Left ventricle myocardium inferior (tissue), 1 donor: ENCODE data around the gene PGM5. TPM values are rescaled to one million over a fixed set of nuclear protein-coding genes. Genes with fewer than 3 reads are reported as not detected.
A peak's percentile ranks its signal among the peaks of the same experiment; 100 is the strongest.
"Not testable (repeated sequence)": the region's sequence is repeated elsewhere in the genome, so short reads cannot be mapped to it uniquely, and the experiment has no call there.

ENCODE experiments used
- DNase-seq: peaks from one replicate; pipeline ENCODE4 v3.0.0-alpha.2; 2020
- H3K27ac ChIP-seq: fragments of 200-600 bp; replicated peaks from 2 replicates; pipeline ENCODE4 v1.8.0; 2021
- H3K27me3 ChIP-seq: fragments of 200-600 bp; 2 replicates; pipeline ENCODE4 v1.8.0; 2021; ENCODE audit warnings: low read depth
- H3K36me3 ChIP-seq: fragments of 200-600 bp; 2 replicates; pipeline ENCODE4 v1.8.0; 2021
- H3K4me1 ChIP-seq: fragments of 200-600 bp; 2 replicates; pipeline ENCODE4 v1.8.0; 2021
- H3K4me3 ChIP-seq: fragments of 200-600 bp; 2 replicates; pipeline ENCODE4 v1.8.0; 2021; ENCODE audit warnings: mild to moderate bottlenecking, moderate library complexity
- H3K9me3 ChIP-seq: fragments of 200-600 bp; replicated peaks from 2 replicates; pipeline ENCODE4 v1.8.0; 2021
- intact Hi-C: fragments of 100-400 bp; cut with micrococcal nuclease; formaldehyde crosslinking; loops from one replicate; pipeline ENCODE4 v1.11.0; 2022
- total RNA-seq: library from RNA; stranded (reverse); fragmentation: NEBNext Ultra II Directional; extraction: Animal tissue kit (Norgen Biotek cat#: 25700); gene quantifications from one replicate; pipeline ENCODE4 v1.2.1, GENCODE V29; 2021
- TF ChIP-seq, protein P1 (sequence below): fragments of 200-600 bp; IDR thresholded peaks from 2 replicates; pipeline ENCODE4 v1.8.0; 2021; ENCODE audit warnings: antibody characterized with exemption, mild to moderate bottlenecking, borderline replicate concordance
- donor health status: DM: no; HTN: yes; CAD: no; lungs with severe emphysema.

Gene PGM5
- total RNA-seq, 1 donor from 2014 or later, result 190 TPM

DNA sequence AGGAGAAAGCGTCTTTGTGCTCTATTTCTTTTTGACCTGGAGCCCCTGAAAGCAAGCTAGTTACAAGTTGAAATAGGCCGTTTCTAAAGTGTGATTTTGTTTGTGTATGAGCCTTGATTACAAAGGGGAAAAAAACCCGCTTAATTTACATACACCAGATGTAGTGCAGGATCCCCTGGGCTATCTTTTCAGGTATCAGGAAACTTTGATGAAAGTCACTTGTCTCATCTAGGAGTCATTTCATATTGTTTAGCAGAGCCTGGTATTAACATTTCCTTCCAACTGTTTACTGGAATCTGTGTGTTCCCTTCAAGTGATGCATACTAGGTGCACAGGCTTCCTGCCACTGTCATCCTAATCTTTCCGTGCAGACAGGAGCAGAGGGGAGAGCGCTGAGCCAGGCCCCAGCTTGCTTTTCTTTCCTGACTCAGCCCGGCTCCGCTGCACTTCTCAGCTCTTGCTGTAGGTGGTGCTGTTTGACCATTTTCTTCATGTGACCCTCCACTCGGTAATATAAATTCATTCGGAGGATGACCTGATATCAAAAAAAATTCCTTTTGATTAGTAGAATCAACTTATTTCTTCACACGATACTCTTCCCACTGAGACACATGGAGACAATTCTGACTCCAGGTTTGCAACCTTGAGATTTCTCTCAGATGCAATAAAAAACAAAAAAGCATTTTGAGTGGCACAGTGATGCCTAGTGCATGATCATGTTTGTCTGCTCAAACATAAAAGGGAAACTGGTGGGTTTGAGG is 14.0 kb upstream of the PGM5 start:
- H3K9me3 ChIP-seq, H3K36me3 ChIP-seq, DNase-seq, H3K4me3 ChIP-seq, H3K27me3 ChIP-seq, H3K4me1 ChIP-seq, intact Hi-C loops, H3K27ac ChIP-seq: not testable (repeated sequence)
- TF ChIP-seq, protein P1, sequence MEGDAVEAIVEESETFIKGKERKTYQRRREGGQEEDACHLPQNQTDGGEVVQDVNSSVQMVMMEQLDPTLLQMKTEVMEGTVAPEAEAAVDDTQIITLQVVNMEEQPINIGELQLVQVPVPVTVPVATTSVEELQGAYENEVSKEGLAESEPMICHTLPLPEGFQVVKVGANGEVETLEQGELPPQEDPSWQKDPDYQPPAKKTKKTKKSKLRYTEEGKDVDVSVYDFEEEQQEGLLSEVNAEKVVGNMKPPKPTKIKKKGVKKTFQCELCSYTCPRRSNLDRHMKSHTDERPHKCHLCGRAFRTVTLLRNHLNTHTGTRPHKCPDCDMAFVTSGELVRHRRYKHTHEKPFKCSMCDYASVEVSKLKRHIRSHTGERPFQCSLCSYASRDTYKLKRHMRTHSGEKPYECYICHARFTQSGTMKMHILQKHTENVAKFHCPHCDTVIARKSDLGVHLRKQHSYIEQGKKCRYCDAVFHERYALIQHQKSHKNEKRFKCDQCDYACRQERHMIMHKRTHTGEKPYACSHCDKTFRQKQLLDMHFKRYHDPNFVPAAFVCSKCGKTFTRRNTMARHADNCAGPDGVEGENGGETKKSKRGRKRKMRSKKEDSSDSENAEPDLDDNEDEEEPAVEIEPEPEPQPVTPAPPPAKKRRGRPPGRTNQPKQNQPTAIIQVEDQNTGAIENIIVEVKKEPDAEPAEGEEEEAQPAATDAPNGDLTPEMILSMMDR, result peak; percentile 47

DNA sequence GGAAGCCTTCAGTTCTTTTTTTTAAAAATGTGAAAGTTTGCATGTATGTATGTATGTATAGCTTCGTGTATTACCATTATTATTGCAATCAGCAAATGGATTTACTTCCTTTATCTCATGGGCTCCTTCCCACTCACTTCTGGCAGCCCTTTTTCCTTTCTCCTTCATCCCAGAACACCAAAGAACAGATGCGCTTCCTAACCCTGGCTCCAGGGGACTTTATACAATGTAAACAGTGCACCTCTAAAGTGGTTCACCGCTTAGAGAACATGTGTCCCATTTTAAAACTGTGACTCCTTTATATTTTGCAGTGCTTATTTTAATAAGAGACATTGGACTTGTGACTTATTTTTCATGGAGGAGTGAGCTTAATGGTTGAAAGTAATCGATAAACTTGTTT is 13.2 kb upstream of the PGM5 start:
- intact Hi-C loops, H3K4me1 ChIP-seq, H3K27ac ChIP-seq, H3K4me3 ChIP-seq, H3K9me3 ChIP-seq, H3K27me3 ChIP-seq, H3K36me3 ChIP-seq, DNase-seq: not testable (repeated sequence)

DNA sequence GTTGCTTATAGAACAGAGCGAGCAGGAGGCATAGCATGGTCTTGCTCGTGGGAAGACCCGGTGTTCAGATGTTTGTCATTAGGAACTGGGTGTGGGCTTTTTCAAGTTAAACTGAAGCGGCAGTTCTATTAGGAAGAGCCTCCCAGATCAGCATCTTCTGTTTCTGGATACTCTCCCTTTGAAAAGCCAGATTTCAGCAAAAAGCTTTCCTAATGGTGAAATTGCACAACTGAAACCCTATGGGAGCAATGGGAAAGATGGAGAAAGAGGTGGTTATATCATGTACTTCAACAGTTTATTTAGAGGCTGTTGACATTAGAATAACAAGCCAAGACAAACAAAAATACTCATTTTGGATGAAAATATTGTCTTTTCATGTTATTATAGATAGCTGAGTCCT is 12.4 kb upstream of the PGM5 start:
- intact Hi-C loops, H3K27ac ChIP-seq, H3K4me1 ChIP-seq, H3K4me3 ChIP-seq, H3K27me3 ChIP-seq, H3K36me3 ChIP-seq, DNase-seq, H3K9me3 ChIP-seq: not testable (repeated sequence)

DNA sequence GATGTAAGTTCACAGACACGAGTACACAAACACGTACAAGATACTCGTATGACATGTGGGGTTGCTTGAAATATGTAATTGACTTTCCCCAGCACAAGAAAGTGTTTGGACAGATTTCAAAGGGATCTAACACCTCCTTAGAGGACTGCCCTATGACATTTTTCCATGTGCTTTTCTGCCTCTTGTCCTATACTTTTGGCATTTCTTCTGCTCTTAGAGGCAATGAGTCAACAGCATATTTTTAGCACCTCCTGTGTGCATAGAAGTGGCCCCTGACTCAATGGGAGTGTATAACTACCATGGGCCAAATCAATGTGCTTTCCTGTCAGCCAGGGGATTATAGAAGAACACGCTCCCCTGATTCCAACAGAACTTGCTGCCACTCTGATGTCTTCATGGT is 4.7 kb upstream of the PGM5 start:
- H3K36me3 ChIP-seq, H3K4me3 ChIP-seq, H3K27ac ChIP-seq, intact Hi-C loops, H3K9me3 ChIP-seq, H3K27me3 ChIP-seq, H3K4me1 ChIP-seq, DNase-seq: not testable (repeated sequence)

DNA sequence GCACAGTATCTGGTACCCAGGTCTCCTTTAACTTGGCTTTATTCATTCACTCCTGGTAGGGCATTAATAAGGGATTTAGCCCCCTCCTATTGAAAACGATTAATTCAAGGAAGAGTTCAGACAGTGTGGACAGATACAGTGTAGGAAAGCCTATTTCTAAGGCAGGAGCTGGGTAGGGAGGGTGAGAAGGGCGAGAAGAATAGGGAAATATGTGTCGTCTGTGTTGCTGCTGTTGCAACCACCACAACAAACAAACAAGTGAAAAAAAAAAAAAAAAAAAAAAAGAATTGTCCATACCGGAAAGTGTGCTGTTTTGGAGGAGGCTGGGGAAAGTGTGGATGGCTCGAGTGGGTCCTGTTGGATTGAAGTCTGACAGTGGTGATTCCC is 425 bp upstream of the PGM5 start:
- intact Hi-C loops, H3K9me3 ChIP-seq, DNase-seq, H3K36me3 ChIP-seq, H3K27me3 ChIP-seq: not testable (repeated sequence)
- Histone ChIP-seq H3K4me1 (peaks cover 24% of the 10 kb centered on the region), H3K27ac (peak overlapping the region; percentile 94), H3K4me3 (peak overlapping the region; percentile 77)

DNA sequence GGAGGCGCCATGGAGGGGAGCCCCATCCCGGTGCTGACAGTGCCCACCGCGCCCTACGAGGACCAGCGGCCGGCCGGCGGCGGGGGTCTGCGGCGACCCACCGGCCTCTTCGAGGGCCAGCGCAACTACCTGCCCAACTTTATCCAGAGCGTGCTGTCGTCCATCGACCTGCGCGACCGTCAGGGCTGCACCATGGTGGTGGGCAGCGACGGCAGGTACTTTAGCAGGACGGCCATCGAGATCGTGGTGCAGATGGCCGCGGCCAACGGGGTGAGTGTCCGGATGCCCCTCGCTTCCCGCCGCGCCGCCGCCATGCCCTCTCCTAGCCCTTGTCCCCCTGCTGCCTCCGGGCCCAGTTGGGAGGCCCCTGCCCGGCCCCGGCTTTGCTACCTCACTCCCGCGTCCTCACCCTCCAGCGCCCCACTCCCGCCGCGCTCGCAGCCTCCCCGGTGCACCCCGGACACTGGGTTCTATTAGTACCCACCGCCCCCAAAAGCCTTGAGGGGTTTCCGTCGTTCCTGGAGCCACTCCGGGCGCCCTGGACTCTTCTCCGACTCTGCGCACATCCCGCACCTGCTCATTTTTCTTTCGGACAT is 806 bp downstream of the PGM5 start:
- Histone ChIP-seq H3K27ac (peak overlapping the region; percentile 94), H3K4me1 (peaks cover 26% of the 10 kb centered on the region), H3K4me3 (peak overlapping the region; percentile 77)
- DNase-seq, result peak; percentile 25
- H3K27me3 ChIP-seq, H3K36me3 ChIP-seq, H3K9me3 ChIP-seq, intact Hi-C loops: not testable (repeated sequence)

DNA sequence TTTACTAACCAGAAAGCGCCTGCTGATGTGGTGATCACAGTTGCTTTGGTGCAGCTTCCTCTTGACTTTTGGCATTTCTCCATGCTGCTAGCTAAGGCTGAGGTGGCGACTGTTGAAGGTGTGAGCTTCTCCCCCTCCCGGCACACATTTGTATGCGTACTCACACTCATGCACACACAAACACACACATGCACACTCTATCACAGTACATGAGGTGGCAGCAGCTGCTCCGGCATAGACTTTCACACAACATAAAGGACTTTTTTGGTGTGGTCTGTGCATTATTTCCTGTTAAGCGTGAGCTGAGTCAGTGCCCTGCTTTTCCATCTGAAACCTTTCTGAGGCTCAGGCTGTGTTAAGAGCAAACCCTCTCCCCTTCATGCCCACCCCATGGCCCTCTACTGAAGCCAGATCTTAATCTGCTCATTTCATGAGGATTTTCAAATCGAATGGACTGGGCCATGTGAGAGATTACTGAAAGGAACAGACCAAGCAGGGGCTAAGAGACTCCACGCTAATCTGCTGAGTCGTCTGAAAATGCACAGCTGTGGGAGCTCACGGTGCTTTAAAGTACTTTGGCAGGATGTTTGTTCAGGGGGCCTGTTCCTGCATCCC is 10.6 kb downstream of the PGM5 start:
- Histone ChIP-seq H3K4me1 (peaks cover 10% of the 10 kb centered on the region), H3K27ac (peak overlapping the region; percentile 23), H3K36me3 (peaks cover 13% of the 10 kb centered on the region)
- H3K9me3 ChIP-seq, H3K27me3 ChIP-seq, H3K4me3 ChIP-seq, DNase-seq, intact Hi-C loops: not testable (repeated sequence)

DNA sequence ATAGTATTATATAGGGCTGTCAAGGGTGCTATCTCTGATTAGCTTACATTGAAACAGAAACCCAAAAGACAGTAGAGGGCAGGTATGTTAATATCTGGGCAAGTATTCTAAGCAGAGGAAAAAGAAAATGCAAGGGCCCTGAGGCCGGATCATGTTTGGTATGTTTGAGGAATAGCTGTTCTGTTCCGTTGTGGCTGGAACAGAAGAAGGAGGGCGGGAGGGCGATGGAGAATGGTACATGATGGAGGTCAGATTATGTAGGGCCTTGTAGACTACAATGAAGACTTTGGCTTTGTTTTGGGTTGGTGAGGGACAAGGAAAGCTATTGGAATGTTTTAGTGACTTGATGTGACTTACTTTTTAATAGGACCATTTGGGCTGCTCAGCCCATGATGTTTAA is 19.4 kb downstream of the PGM5 start:
- intact Hi-C loops, H3K27ac ChIP-seq, H3K4me3 ChIP-seq, DNase-seq, H3K9me3 ChIP-seq, H3K27me3 ChIP-seq, H3K4me1 ChIP-seq: not testable (repeated sequence)
- peaks cover 37% of the 10 kb centered on the region for H3K36me3 ChIP-seq

DNA sequence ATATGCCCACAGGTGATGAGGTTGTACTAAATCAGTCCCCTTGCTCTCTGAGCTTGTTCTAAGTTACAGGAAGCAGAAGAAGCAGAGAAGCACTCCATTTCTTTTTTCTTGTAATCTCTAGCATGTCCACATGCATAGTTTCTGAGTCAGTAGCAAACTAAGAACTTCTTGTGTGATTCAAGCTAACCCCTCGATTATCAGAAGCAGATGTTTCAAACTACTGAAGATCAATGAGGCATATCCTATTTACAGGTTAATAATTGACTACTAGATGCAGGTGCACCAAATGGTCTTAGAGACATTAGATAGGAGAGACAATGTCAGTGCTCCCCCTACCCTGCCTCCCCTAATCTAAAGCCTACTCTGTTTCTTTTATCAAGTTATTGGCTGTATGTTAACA is 21.3 kb downstream of the PGM5 start:
- H3K4me1 ChIP-seq, H3K27me3 ChIP-seq, H3K4me3 ChIP-seq, intact Hi-C loops, DNase-seq, H3K27ac ChIP-seq, H3K9me3 ChIP-seq: not testable (repeated sequence)
- H3K36me3 ChIP-seq, result peaks cover 40% of the 10 kb centered on the region

DNA sequence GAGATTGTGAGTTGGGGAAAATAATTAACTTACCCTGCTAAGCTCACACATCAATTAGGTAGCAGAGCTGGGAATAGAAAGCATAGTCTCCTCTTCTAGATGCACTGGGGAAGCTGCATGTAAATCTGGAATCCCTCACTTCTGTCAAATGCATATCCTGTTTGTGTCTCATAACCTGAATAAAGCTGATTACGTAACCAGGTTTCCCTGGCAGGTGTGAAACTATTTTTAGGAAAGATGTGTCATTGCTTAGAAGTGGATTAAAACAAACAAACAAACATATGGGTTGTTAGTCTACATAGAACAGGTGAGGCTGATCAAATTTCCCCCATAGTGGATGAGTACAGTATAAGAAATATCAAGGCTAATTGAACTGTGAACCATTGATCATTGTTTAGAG is 27.5 kb downstream of the PGM5 start:
- peaks cover 45% of the 10 kb centered on the region for H3K36me3 ChIP-seq
- DNase-seq, H3K27me3 ChIP-seq, H3K4me1 ChIP-seq, H3K4me3 ChIP-seq, H3K9me3 ChIP-seq, H3K27ac ChIP-seq, intact Hi-C loops: not testable (repeated sequence)

DNA sequence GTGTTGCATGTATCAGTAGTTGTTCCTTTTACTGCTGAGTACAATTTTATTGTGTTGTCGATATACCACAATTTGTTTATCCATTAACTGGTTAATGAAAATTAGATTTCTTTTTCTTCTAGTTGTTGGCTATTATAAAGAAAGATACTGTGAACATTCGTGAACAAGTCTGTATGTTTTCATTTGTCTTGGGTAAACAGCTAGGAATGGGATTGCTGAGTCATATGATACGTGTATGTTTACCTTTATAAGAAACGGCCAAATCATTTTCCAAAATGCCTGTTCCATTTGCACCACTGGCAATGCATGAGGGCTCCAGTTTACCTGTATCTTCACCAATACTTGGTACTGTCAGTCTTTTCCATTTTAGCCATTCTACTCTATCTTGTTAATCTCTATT is 33.1 kb downstream of the PGM5 start:
- H3K4me3 ChIP-seq, H3K9me3 ChIP-seq, H3K27me3 ChIP-seq, intact Hi-C loops, DNase-seq, H3K4me1 ChIP-seq, H3K27ac ChIP-seq: not testable (repeated sequence)
- peaks cover 50% of the 10 kb centered on the region for H3K36me3 ChIP-seq

DNA sequence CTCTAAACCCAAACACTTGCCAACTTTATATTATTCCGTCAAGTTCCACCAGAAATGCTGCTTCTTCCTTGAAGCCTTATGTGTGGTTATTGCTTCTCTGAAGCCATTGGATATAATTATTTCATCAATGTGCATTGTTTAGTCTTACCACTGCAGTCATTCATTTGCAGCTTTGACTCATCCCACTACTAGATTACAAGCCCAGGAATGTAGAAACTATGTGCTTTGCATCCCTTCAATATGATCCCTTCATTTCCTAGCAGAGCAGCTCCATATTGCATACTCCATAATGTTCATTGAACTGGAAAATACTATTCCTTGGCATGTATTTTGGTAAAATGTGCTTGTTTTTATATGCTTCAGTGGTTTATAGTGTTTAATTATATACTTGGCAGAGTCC is 34.3 kb downstream of the PGM5 start:
- peaks cover 54% of the 10 kb centered on the region for H3K36me3 ChIP-seq
- H3K4me3 ChIP-seq, H3K27ac ChIP-seq, DNase-seq, H3K4me1 ChIP-seq, intact Hi-C loops, H3K27me3 ChIP-seq, H3K9me3 ChIP-seq: not testable (repeated sequence)
